Skeletal muscle satellite cell (primary cell): Measurements from ENCODE around the gene KRT8.

ENCODE experiments used
- H3K27me3 ChIP-seq: 2 replicates; pipeline ENCODE4 v1.7.0; 2013; ENCODE audit warnings: low read length; ENCODE audit not compliant: control insufficient read depth, insufficient read depth
- H3K36me3 ChIP-seq: 2 replicates; pipeline ENCODE4 v1.7.0; 2013; ENCODE audit warnings: mild to moderate bottlenecking, control low read depth, low read length; ENCODE audit not compliant: insufficient read depth
- H3K4me1 ChIP-seq: 2 replicates; pipeline ENCODE4 v1.7.0; 2013; ENCODE audit warnings: low read length; ENCODE audit not compliant: control insufficient read depth, insufficient read depth
- H3K4me2 ChIP-seq: 2 replicates; pipeline ENCODE4 v1.7.0; 2013; ENCODE audit warnings: mild to moderate bottlenecking, low read length
- H3K4me3 ChIP-seq: 2 replicates; pipeline ENCODE4 v1.7.0; 2013; ENCODE audit warnings: low read length
- H3K9ac ChIP-seq: 2 replicates; pipeline ENCODE4 v1.7.0; 2013; ENCODE audit warnings: mild to moderate bottlenecking, low read depth, low read length, moderate library complexity
- H3K9me3 ChIP-seq: replicated peaks from 2 replicates; pipeline ENCODE4 v1.7.0; 2013; ENCODE audit warnings: mild to moderate bottlenecking, control low read depth, low read length

Gene KRT8

GRCh38 chr12:52877242-52877641, 27.6 kb downstream of the KRT8 start:
- Histone ChIP-seq H3K9ac (no peak overlapping the region), H3K4me3 (no peak overlapping the region), H3K27me3 (peaks cover 4% of the 10 kb centered on the region), H3K9me3 (no peaks in the 10 kb centered on the region), H3K4me1 (peaks cover 31% of the 10 kb centered on the region), H3K4me2 (no peak overlapping the region), H3K36me3 (no peaks in the 10 kb centered on the region)

- Histone ChIP-seq H3K4me1 (peaks cover 40% of the 10 kb centered on the region), H3K4me2 (no peak overlapping the region), H3K9me3 (no peaks in the 10 kb centered on the region), H3K9ac (no peak overlapping the region), H3K4me3 (no peak overlapping the region), H3K36me3 (no peaks in the 10 kb centered on the region), H3K27me3 (peaks cover 3% of the 10 kb centered on the region)
Observed at GRCh38 chr12:52876372-52876771, 28.5 kb downstream of the KRT8 start.

GRCh38 chr12:52874573-52875435, 30.1 kb downstream of the KRT8 start:
- H3K4me3 ChIP-seq, result peak overlapping the region; percentile 65
- no peaks in the 10 kb centered on the region for H3K36me3 ChIP-seq
- H3K9me3 ChIP-seq, result no peaks in the 10 kb centered on the region
- peak overlapping the region; percentile 91 for H3K4me2 ChIP-seq
- no peaks in the 10 kb centered on the region for H3K27me3 ChIP-seq
- H3K4me1 ChIP-seq, result peaks cover 52% of the 10 kb centered on the region
- peak overlapping the region; percentile 87 for H3K9ac ChIP-seq

- peak overlapping the region; percentile 87 for H3K9ac ChIP-seq
- no peaks in the 10 kb centered on the region for H3K36me3 ChIP-seq
- no peaks in the 10 kb centered on the region for H3K9me3 ChIP-seq
- peak overlapping the region; percentile 91 for H3K4me2 ChIP-seq
- peak overlapping the region; percentile 66 for H3K4me3 ChIP-seq
- no peaks in the 10 kb centered on the region for H3K27me3 ChIP-seq
- H3K4me1 ChIP-seq, result peaks cover 45% of the 10 kb centered on the region
Observed at GRCh38 chr12:52873832-52874572, 30.9 kb downstream of the KRT8 start.

- Histone ChIP-seq H3K9ac (peak overlapping the region; percentile 87), H3K9me3 (no peaks in the 10 kb centered on the region), H3K27me3 (no peaks in the 10 kb centered on the region), H3K4me1 (peaks cover 44% of the 10 kb centered on the region), H3K4me3 (peak overlapping the region; percentile 66), H3K36me3 (no peaks in the 10 kb centered on the region), H3K4me2 (peak overlapping the region; percentile 91)
Observed at GRCh38 chr12:52873513-52873831, 31.4 kb downstream of the KRT8 start.

- Histone ChIP-seq H3K4me2 (no peak overlapping the region), H3K4me3 (no peak overlapping the region), H3K36me3 (no peaks in the 10 kb centered on the region), H3K4me1 (peaks cover 44% of the 10 kb centered on the region), H3K27me3 (no peaks in the 10 kb centered on the region), H3K9me3 (no peaks in the 10 kb centered on the region), H3K9ac (no peak overlapping the region)
Observed at GRCh38 chr12:52872644-52873389, 32.1 kb downstream of the KRT8 start.

- H3K9ac ChIP-seq, result peak overlapping the region; percentile 56
- H3K4me2 ChIP-seq, result peak overlapping the region; percentile 36
- H3K36me3 ChIP-seq, result no peaks in the 10 kb centered on the region
- peaks cover 44% of the 10 kb centered on the region for H3K4me1 ChIP-seq
- no peaks in the 10 kb centered on the region for H3K9me3 ChIP-seq
- no peaks in the 10 kb centered on the region for H3K27me3 ChIP-seq
- peak overlapping the region; percentile 3 for H3K4me3 ChIP-seq
Observed at GRCh38 chr12:52871291-52872039, 33.4 kb downstream of the KRT8 start.

GRCh38 chr12:52870361-52871290, 34.2 kb downstream of the KRT8 start:
- no peaks in the 10 kb centered on the region for H3K27me3 ChIP-seq
- H3K4me2 ChIP-seq, result peak overlapping the region; percentile 36
- H3K9me3 ChIP-seq, result no peaks in the 10 kb centered on the region
- H3K9ac ChIP-seq, result peak overlapping the region; percentile 56
- peak overlapping the region; percentile 11 for H3K4me3 ChIP-seq
- H3K36me3 ChIP-seq, result no peaks in the 10 kb centered on the region
- peaks cover 44% of the 10 kb centered on the region for H3K4me1 ChIP-seq

GRCh38 chr12:52867642-52868041, 37.2 kb downstream of the KRT8 start:
- Histone ChIP-seq H3K27me3 (no peaks in the 10 kb centered on the region), H3K4me1 (peaks cover 25% of the 10 kb centered on the region), H3K4me3 (no peak overlapping the region), H3K9me3 (no peaks in the 10 kb centered on the region), H3K9ac (no peak overlapping the region), H3K4me2 (no peak overlapping the region), H3K36me3 (no peaks in the 10 kb centered on the region)

- peaks cover 2% of the 10 kb centered on the region for H3K27me3 ChIP-seq
- no peak overlapping the region for H3K4me3 ChIP-seq
- H3K4me1 ChIP-seq, result peaks cover 21% of the 10 kb centered on the region
- no peak overlapping the region for H3K9ac ChIP-seq
- H3K4me2 ChIP-seq, result no peak overlapping the region
- H3K36me3 ChIP-seq, result no peaks in the 10 kb centered on the region
- no peaks in the 10 kb centered on the region for H3K9me3 ChIP-seq
Observed at GRCh38 chr12:52867152-52867551, 37.7 kb downstream of the KRT8 start.
